Activated T-cell treated with anti-CD3 and anti-CD28 coated beads, Interleukin-2, amount 50 U/mL, for 72 hours (primary cell): ENCODE data around the gene COMT. TPM values are rescaled to one million over a fixed set of nuclear protein-coding genes. Genes with fewer than 3 reads are reported as not detected.

Experiments
- ATAC-seq, 2 donors: fragments of 150-1000 bp; cut with Tn5 transposase; replicated peaks in 1 of 2; 2 replicates each; pipeline ENCODE4 v1.10.0; 2021; ENCODE audit warnings: moderate library complexity in 2 of 2, mild to moderate bottlenecking in 1 of 2
- DNase-seq, 2 donors: peaks; one replicate each; pipeline ENCODE4 v3.0.0; 2021 to 2022; ENCODE audit warnings: mixed read lengths in 1 of 2
- H3K27ac Mint-ChIP-seq: one replicate; pipeline ENCODE4 v1.8.0; 2022; ENCODE audit warnings: mild to moderate bottlenecking, moderate library complexity, mixed read lengths
- H3K27me3 Mint-ChIP-seq: one replicate; pipeline ENCODE4 v1.8.0; 2022; ENCODE audit warnings: low read depth, mixed read lengths
- H3K36me3 Mint-ChIP-seq, 2 donors: one replicate each; pipeline ENCODE4 v1.8.0; 2022; ENCODE audit warnings: mixed read lengths in 2 of 2, mild to moderate bottlenecking in 1 of 2; ENCODE audit not compliant: insufficient read depth in 2 of 2
- H3K4me1 Mint-ChIP-seq: one replicate; pipeline ENCODE4 v1.8.0; 2022; ENCODE audit warnings: low read depth, mixed read lengths
- H3K4me3 Mint-ChIP-seq, 2 donors: one replicate each; pipeline ENCODE4 v1.8.0; 2022; ENCODE audit warnings: mild to moderate bottlenecking in 2 of 2, mixed read lengths in 2 of 2, moderate library complexity in 2 of 2
- H3K9me3 Mint-ChIP-seq, 2 donors: one replicate each; pipeline ENCODE4 v1.8.0; 2022; ENCODE audit warnings: mixed read lengths in 2 of 2
- total RNA-seq, 2 donors: library from RNA; stranded (reverse); gene quantifications; one replicate each; pipeline ENCODE4 v1.2.3, GENCODE V29; 2022

Gene COMT
- total RNA-seq, 2 donors from 2014 or later: 97.4 to 101 TPM

- peaks cover 6 to 11% of the 10 kb centered on the region in 2 donors for H3K36me3 Mint-ChIP-seq
- H3K9me3 Mint-ChIP-seq: no peaks in the 10 kb centered on the region
- ATAC-seq: no peak
- no peak for DNase-seq
- no peaks in the 10 kb centered on the region for H3K27me3 Mint-ChIP-seq
- H3K27ac Mint-ChIP-seq: no peak overlapping the region
- H3K4me1 Mint-ChIP-seq: peaks cover 8% of the 10 kb centered on the region
- no peak overlapping the region for H3K4me3 Mint-ChIP-seq
Measured at GRCh38 chr22:19912271-19912999, 29.1 kb upstream of the COMT start.

GRCh38 chr22:19913337-19913936 lies 28.1 kb upstream of the COMT start:
- peaks cover 6 to 11% of the 10 kb centered on the region in 2 donors for H3K36me3 Mint-ChIP-seq
- ATAC-seq (no peak), DNase-seq (no peak)
- no peaks in the 10 kb centered on the region for H3K9me3 Mint-ChIP-seq
- no peaks in the 10 kb centered on the region for H3K27me3 Mint-ChIP-seq
- H3K27ac Mint-ChIP-seq: no peak overlapping the region
- H3K4me1 Mint-ChIP-seq: peaks cover 8% of the 10 kb centered on the region
- no peak overlapping the region for H3K4me3 Mint-ChIP-seq

- H3K4me3 Mint-ChIP-seq: no peak overlapping the region
- no peaks in the 10 kb centered on the region for H3K9me3 Mint-ChIP-seq
- peaks cover 6 to 11% of the 10 kb centered on the region in 2 donors for H3K36me3 Mint-ChIP-seq
- no peak for ATAC-seq
- no peak overlapping the region for H3K27ac Mint-ChIP-seq
- no peaks in the 10 kb centered on the region for H3K27me3 Mint-ChIP-seq
- H3K4me1 Mint-ChIP-seq: peaks cover 7% of the 10 kb centered on the region
- no peak for DNase-seq
Measured at GRCh38 chr22:19914201-19914943, 27.2 kb upstream of the COMT start.

GRCh38 chr22:19915287-19915954 lies 26.2 kb upstream of the COMT start:
- ATAC-seq (no peak), DNase-seq (no peak)
- Mint-ChIP-seq H3K4me3 (no peak overlapping the region), H3K27ac (no peak overlapping the region), H3K27me3 (no peaks in the 10 kb centered on the region), H3K9me3 (no peaks in the 10 kb centered on the region), H3K4me1 (no peaks in the 10 kb centered on the region), H3K36me3 (peaks cover 6 to 11% of the 10 kb centered on the region in 2 donors)

GRCh38 chr22:19916006-19916405 lies 25.6 kb upstream of the COMT start:
- no peak for DNase-seq
- Mint-ChIP-seq H3K4me1 (no peaks in the 10 kb centered on the region), H3K9me3 (no peaks in the 10 kb centered on the region), H3K4me3 (no peak overlapping the region), H3K27ac (no peak overlapping the region), H3K36me3 (peaks cover 6 to 11% of the 10 kb centered on the region in 2 donors), H3K27me3 (no peaks in the 10 kb centered on the region)
- no peak for ATAC-seq

GRCh38 chr22:19916941-19917340 lies 24.6 kb upstream of the COMT start:
- ATAC-seq (no peak), DNase-seq (no peak)
- Mint-ChIP-seq H3K36me3 (peaks cover 6 to 11% of the 10 kb centered on the region in 2 donors), H3K4me1 (no peaks in the 10 kb centered on the region), H3K27me3 (no peaks in the 10 kb centered on the region), H3K9me3 (no peaks in the 10 kb centered on the region), H3K4me3 (no peak overlapping the region), H3K27ac (no peak overlapping the region)

GRCh38 chr22:19917389-19918138 lies 24.0 kb upstream of the COMT start:
- DNase-seq (no peak), ATAC-seq (no peak)
- no peaks in the 10 kb centered on the region for H3K9me3 Mint-ChIP-seq
- H3K27ac Mint-ChIP-seq: no peak overlapping the region
- no peak overlapping the region for H3K4me3 Mint-ChIP-seq
- H3K4me1 Mint-ChIP-seq: no peaks in the 10 kb centered on the region
- no peaks in the 10 kb centered on the region for H3K27me3 Mint-ChIP-seq
- H3K36me3 Mint-ChIP-seq: peaks cover 6 to 11% of the 10 kb centered on the region in 2 donors

- DNase-seq (no peak), ATAC-seq (no peak)
- no peaks in the 10 kb centered on the region for H3K4me1 Mint-ChIP-seq
- H3K9me3 Mint-ChIP-seq: no peaks in the 10 kb centered on the region
- H3K27me3 Mint-ChIP-seq: no peaks in the 10 kb centered on the region
- no peak overlapping the region for H3K27ac Mint-ChIP-seq
- H3K36me3 Mint-ChIP-seq: peaks cover 6 to 7% of the 10 kb centered on the region in 2 donors
- H3K4me3 Mint-ChIP-seq: no peak overlapping the region
Measured at GRCh38 chr22:19918332-19919106, 23.1 kb upstream of the COMT start.

GRCh38 chr22:19919701-19920363 lies 21.7 kb upstream of the COMT start:
- Mint-ChIP-seq H3K27me3 (no peaks in the 10 kb centered on the region), H3K4me3 (no peak overlapping the region), H3K27ac (no peak overlapping the region), H3K36me3 (peaks cover under 1 to 2% of the 10 kb centered on the region in 2 donors), H3K4me1 (no peaks in the 10 kb centered on the region), H3K9me3 (no peaks in the 10 kb centered on the region)
- DNase-seq (no peak), ATAC-seq (no peak)

GRCh38 chr22:19921544-19922081 lies 20.0 kb upstream of the COMT start:
- no peak overlapping the region for H3K4me3 Mint-ChIP-seq
- DNase-seq (no peak), ATAC-seq (no peak)
- no peaks in the 10 kb centered on the region for H3K9me3 Mint-ChIP-seq
- no peak overlapping the region for H3K27ac Mint-ChIP-seq
- H3K36me3 Mint-ChIP-seq: no peaks in the 10 kb centered on the region
- H3K4me1 Mint-ChIP-seq: no peaks in the 10 kb centered on the region
- H3K27me3 Mint-ChIP-seq: no peaks in the 10 kb centered on the region

- H3K4me1 Mint-ChIP-seq: no peaks in the 10 kb centered on the region
- H3K4me3 Mint-ChIP-seq: no peak overlapping the region
- H3K36me3 Mint-ChIP-seq: no peaks in the 10 kb centered on the region
- no peak overlapping the region for H3K27ac Mint-ChIP-seq
- ATAC-seq (no peak), DNase-seq (no peak)
- no peaks in the 10 kb centered on the region for H3K27me3 Mint-ChIP-seq
- no peaks in the 10 kb centered on the region for H3K9me3 Mint-ChIP-seq
Measured at GRCh38 chr22:19923914-19924513, 17.6 kb upstream of the COMT start.
